Esophagus squamous epithelium (tissue), 5 donors: Measurements from ENCODE around the gene KCNAB1. TPM values are rescaled to one million over a fixed set of nuclear protein-coding genes. Genes with fewer than 3 reads are reported as not detected.

Experiments used
- DNase-seq: peaks from one replicate; lab custom pipeline; 2025; lab: John Stamatoyannopoulos, UW
- H3K27ac ChIP-seq, 4 donors: fragments of 200-600 bp; sonication (generic); one replicate each; pipeline ENCODE4 v1.5.1; 2016 to 2019; ENCODE audit warnings: mild to moderate bottlenecking in 1 of 4
- H3K27me3 ChIP-seq, 4 donors: fragments of 200-600 bp; sonication (generic); 1 replicate in 3 of 4; 2 replicates in 1 of 4; pipeline versions ENCODE4 v1.5.1 to v1.6.0; 2017 to 2021; ENCODE audit warnings: antibody characterized with exemption in 1 of 4
- H3K36me3 ChIP-seq, 3 donors: fragments of 200-600 bp; sonication (generic); one replicate each; pipeline ENCODE4 v1.5.1; 2016 to 2019
- H3K4me1 ChIP-seq, 3 donors: fragments of 200-600 bp; sonication (generic); one replicate each; pipeline ENCODE4 v1.5.1; 2017 to 2019
- H3K4me3 ChIP-seq, 4 donors: fragments of 200-600 bp; sonication (generic); 1 replicate in 3 of 4; 2 replicates in 1 of 4; pipeline ENCODE4 v1.5.1; 2016 to 2019; ENCODE audit warnings: mild to moderate bottlenecking in 2 of 4, moderate library complexity in 1 of 4
- H3K9me3 ChIP-seq, 3 donors: fragments of 200-600 bp; sonication (generic); one replicate each; pipeline ENCODE4 v1.5.1; 2016 to 2019
- CTCF ChIP-seq, 6 experiments: fragments of 450-650 bp in 4 of 6; fragments of 200-600 bp in 2 of 6; sonication (generic) in 2 of 6; IDR thresholded peaks; one replicate each; pipeline ENCODE4 v1.5.1; 2016 to 2019; ENCODE audit warnings: antibody characterized with exemption in 6 of 6, mild to moderate bottlenecking in 4 of 6, moderate library complexity in 4 of 6
- POLR2A ChIP-seq, 4 donors: fragments of 450-650 bp; IDR thresholded peaks; one replicate each; pipeline ENCODE4 v1.6.1; 2017; ENCODE audit warnings: antibody characterized with exemption in 4 of 4, mild to moderate bottlenecking in 4 of 4, moderate library complexity in 3 of 4
- WGBS, 2 donors: methylation state at CpG; one replicate each; pipeline ENCODE4 v1.1.5; 2018; 5-methylcytosine and 5-hydroxymethylcytosine counted together
- intact Hi-C: fragments of 100-400 bp; cut with DNase I; formaldehyde crosslinking; loops from one replicate; pipeline ENCODE4 v1.15.0; 2022
- total RNA-seq, 4 donors: library from RNA; depleted of rRNA; stranded (reverse); fragments of >200 nt; gene quantifications; one replicate each; pipeline ENCODE4 v1.1.0, GENCODE V29; 2016
- donor health status: DM: yes; HTN: yes; CAD: no.

The KCNAB1 gene
- total RNA-seq, 4 donors from 2014 or later = 0.40 to 6.6 (median 1.3) TPM

GRCh38 chr3:156106721-156107373 is 13.5 kb upstream of the KCNAB1 start:
- Histone ChIP-seq H3K4me1 (no peaks in the 10 kb centered on the region), H3K36me3 (no peaks in the 10 kb centered on the region), H3K9me3 (no peaks in the 10 kb centered on the region), H3K27me3 (no peaks in the 10 kb centered on the region), H3K4me3 (no peak overlapping the region), H3K27ac (no peak overlapping the region)
- TF ChIP-seq POLR2A (IDR thresholded peaks at IDR 0.05) = no peak
- no peak for TF ChIP-seq CTCF (IDR thresholded peaks at IDR 0.05)
- intact Hi-C loops = no loop called here
- WGBS, 2 donors = 77 to 80% methylated on average over 3 to 6 of the region's 7 CpGs
- no peak for DNase-seq

DNA sequence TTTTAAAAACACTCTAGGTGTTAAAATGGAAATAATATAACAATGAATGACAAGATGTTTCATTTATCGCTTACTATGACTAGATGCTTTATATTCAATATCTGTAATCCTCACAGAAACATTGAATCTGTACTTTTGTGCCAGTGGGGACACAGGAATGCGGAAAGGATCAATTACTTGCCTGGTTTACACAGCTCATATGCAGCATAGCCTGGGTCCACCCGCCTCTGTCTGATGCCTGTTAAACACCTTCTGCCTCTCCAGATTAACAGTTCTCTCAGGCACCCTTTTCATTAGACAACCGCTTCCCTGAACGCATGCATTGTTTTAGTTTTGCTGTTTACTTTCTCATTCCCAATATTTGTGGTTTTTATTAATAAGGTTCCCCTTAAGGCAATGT is 12.9 kb upstream of the KCNAB1 start:
- TF ChIP-seq CTCF (IDR thresholded peaks at IDR 0.05) = no peak
- TF ChIP-seq POLR2A (IDR thresholded peaks at IDR 0.05) = no peak
- no peaks in the 10 kb centered on the region for H3K9me3 ChIP-seq
- no peak overlapping the region for H3K27ac ChIP-seq
- no peak for DNase-seq
- H3K4me1 ChIP-seq = no peaks in the 10 kb centered on the region
- H3K27me3 ChIP-seq = no peaks in the 10 kb centered on the region
- WGBS, 2 donors = 74 to 86% methylated on average over 5 of the region's 5 CpGs
- intact Hi-C loops = no loop called here
- no peaks in the 10 kb centered on the region for H3K36me3 ChIP-seq
- H3K4me3 ChIP-seq = no peak overlapping the region

DNA sequence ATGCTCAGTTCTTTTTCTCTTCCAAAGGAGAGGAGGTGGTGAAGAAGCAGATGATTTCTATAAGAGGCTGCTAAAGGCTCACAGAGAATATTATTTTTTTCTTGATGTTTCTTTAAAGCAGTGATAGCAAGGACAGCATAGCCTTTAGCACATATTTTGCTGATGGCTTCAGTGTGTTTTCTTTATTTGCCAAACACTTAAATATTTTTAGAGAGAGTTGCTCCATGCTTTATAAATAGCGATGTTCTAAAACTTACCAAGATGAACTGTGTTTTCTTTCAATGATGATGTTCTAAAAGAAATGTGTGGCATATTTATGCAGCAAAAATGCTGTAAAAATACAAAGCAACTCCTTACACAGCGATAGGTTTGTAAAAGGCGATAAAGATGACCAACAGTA is 11.8 kb upstream of the KCNAB1 start:
- no peak for TF ChIP-seq POLR2A (IDR thresholded peaks at IDR 0.05)
- no peak for TF ChIP-seq CTCF (IDR thresholded peaks at IDR 0.05)
- Histone ChIP-seq H3K9me3 (no peaks in the 10 kb centered on the region), H3K4me1 (no peaks in the 10 kb centered on the region), H3K27ac (no peak overlapping the region), H3K4me3 (no peak overlapping the region), H3K27me3 (peaks cover 0 to 5% (median 0%) of the 10 kb centered on the region in 4 donors), H3K36me3 (no peaks in the 10 kb centered on the region)
- intact Hi-C loops = no loop called here
- 80 to 89% methylated on average over 3 of the region's 3 CpGs for WGBS, 2 donors
- DNase-seq = no peak

GRCh38 chr3:156109989-156110388 is 10.4 kb upstream of the KCNAB1 start:
- H3K9me3 ChIP-seq = no peaks in the 10 kb centered on the region
- intact Hi-C loops = no loop called here
- peaks cover 0 to 9% (median 0%) of the 10 kb centered on the region in 4 donors for H3K27me3 ChIP-seq
- no peaks in the 10 kb centered on the region for H3K36me3 ChIP-seq
- TF ChIP-seq CTCF (IDR thresholded peaks at IDR 0.05) (no peak), POLR2A (IDR thresholded peaks at IDR 0.05) (no peak)
- no peak overlapping the region for H3K27ac ChIP-seq
- no peaks in the 10 kb centered on the region for H3K4me1 ChIP-seq
- no peak overlapping the region for H3K4me3 ChIP-seq
- 70 to 79% methylated on average over 8 of the region's 9 CpGs for WGBS, 2 donors
- DNase-seq = no peak

- intact Hi-C loops = no loop called here
- no peak overlapping the region for H3K4me3 ChIP-seq
- no peaks in the 10 kb centered on the region for H3K27me3 ChIP-seq
- no peak for TF ChIP-seq CTCF (IDR thresholded peaks at IDR 0.05)
- no peak for TF ChIP-seq POLR2A (IDR thresholded peaks at IDR 0.05)
- 67 to 74% methylated on average over 2 of the region's 3 CpGs for WGBS, 2 donors
- H3K36me3 ChIP-seq = no peaks in the 10 kb centered on the region
- DNase-seq = no peak
- H3K4me1 ChIP-seq = no peaks in the 10 kb centered on the region
- H3K27ac ChIP-seq = no peak overlapping the region
- H3K9me3 ChIP-seq = no peaks in the 10 kb centered on the region
Measured at GRCh38 chr3:156126467-156126866, 6.1 kb downstream of the KCNAB1 start.
